ENCODE results near the gene DDX41.
"Not testable (repeated sequence)": the region's sequence is repeated elsewhere in the genome, so short reads cannot be mapped to it uniquely, and the experiment has no call there.

DDX41 gene

DNA sequence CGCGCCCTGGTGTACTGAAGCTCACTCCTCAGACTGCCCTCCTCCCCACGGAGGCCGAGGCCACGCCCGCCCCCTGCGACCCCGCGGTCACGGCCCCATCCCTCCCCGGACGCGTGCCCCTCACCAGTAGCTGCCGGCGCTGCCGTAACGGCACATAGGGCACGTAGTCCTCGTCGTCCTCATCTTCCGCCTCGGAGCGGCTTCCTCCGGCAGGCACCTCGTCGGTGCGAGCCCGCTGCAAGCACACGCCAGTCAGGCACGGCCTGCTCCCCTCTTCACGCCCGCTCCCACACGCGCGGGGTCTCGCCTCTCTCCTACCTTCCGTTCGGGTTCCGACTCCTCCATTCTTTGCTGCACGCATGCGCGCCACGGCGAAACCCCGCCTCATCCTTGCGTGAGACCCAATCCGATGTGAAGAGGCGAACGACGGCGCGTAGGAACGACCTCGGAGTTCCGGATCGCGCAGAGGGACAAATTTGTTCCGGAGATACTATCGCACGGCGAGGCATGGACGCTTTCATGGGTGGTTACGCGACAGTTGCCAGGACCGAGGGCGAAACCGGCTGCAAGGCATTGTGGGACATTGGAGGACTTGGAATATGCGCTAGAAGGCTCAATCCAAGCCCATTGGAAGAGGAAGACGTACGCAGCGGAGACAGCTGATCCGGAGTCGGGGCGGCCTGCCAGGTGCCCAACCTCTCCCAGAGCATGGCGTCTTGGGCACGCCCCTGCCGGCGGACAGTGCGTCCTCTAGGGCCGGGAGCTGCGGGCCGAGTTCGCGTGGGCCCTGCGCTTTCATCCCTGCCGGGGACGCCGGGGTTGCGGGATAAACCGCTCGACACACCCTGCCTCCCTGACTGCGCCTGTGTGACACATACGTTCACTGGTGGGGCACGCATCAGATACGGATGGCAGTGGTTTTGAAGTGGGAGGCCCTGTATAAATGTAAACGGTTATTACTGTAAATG, at the start of gene DDX41:
Gene DDX41 (minus strand): TSS at position 361 of the 968 bp plus-strand sequence. CDS start 16 bp downstream, at position 345.
- peak; percentile 94 to 95 (median 94) for DNase-seq (ENCODE audit: low read depth in 2 of 3, low spot score in 1 of 3)

DNA sequence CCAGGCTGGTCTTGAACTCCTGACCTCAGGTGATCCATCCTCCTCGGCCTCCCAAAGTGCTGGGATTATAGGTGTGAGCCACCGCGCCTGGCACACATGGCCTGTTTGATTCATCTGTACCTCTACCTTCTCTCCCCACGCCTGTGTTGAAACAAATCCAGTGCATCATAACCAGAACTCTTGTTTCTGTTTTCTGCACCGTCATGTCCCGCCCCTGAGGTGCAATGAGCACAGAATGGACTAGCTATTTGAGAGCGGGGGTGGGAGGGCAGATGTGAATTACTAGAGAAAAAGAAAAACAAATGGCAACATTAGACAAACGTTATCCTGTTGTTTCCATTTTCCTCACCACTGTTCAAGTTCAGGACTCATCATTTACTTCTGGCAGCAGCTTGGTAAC, 48.3 kb upstream of the DDX41 start:
- no peak for DNase-seq (ENCODE audit: low read depth in 2 of 3, low spot score in 1 of 3)

DNA sequence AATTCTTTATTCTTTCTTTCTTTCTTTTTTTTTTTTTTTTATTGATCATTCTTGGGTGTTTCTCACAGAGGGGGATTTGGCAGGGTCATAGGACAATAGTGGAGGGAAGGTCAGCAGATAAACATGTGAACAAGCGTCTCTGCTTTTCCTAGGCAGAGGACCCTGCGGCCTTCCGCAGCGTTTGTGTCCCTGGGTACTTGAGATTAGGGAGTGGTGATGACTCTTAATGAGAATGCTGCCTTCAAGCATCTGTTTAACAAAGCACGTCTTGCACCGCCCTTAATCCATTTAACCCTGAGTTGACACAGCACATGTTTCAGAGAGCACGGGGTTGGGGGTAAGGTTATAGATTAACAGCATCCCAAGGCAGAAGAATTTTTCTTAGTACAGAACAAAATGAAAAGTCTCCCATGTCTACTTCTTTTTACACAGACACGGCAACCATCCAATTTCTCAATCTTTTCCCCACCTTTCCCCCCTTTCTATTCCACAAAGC, 42.7 kb upstream of the DDX41 start:
- not testable (repeated sequence) for DNase-seq (ENCODE audit: low read depth in 2 of 3, low spot score in 1 of 3)

DNA sequence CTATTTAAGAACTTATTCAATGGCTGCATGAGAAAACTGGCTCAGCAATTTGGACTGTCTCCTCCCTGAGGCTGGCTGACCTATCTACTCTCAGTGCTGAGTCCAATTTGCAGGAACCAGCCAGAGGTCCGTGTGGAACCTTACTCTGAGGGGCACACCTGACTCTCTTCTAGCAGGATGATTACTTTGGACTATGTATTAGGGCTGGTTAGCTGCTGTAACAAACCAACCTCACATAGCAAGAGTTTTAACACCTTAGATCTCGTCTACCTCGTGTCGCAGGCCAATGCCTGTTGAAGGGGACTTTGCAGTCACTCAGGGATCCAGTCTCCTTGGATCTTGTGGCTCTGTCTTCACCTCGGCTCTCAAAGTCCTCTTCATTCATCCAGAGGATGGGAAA, 41.0 kb upstream of the DDX41 start:
- no peak for DNase-seq (ENCODE audit: low read depth in 2 of 3, low spot score in 1 of 3)

DNA sequence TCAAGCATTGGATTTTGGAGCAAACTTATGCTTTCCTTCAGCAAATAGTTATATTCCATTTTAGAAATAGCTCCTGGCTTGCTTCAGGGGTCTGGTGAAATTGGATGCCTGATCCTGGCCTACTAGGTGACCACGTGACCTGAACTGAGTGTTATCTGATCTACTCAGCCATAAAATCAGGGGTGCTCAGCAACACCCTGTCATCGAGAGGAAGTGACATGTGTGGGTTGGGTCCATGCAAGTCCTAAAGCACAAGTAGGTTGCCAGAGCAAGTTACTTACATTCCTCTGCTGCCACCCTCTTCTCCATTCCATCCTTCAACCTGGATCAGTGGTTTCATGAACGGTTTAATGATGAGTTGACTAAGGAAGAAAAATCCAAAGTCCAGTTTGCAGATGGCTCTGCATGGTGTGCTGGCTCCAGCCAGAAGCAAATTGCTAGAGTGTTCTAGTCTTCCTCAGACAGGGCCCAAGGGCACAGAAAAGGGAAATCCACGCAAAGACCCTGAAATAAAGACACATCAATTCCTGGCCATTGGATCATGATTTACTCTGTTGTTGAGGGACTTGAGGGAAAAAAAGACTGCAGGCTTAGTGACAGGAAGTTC, 40.4 kb upstream of the DDX41 start:
- DNase-seq (ENCODE audit: low read depth in 2 of 3, low spot score in 1 of 3): no peak

DNA sequence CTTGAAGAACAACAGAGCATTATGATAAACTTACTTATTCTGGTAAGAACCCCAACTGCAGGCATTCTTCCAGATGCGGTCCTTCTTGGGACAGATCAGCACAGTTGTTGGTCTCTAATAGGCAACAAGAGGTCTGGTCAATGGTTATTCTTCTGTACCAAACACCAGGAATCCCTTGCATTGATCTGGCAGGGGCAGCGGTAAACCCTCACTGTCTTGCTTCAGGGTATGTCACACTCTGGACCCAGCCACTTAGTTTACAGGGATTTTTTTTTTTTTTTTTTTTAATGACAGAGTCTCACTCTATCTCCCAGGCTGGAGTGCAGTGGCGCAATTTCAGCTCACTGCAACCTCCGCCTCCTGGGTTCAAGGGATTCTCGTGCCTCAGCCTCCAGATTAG, 38.9 kb upstream of the DDX41 start:
- DNase-seq (ENCODE audit: low read depth in 2 of 3, low spot score in 1 of 3): no peak

DNA sequence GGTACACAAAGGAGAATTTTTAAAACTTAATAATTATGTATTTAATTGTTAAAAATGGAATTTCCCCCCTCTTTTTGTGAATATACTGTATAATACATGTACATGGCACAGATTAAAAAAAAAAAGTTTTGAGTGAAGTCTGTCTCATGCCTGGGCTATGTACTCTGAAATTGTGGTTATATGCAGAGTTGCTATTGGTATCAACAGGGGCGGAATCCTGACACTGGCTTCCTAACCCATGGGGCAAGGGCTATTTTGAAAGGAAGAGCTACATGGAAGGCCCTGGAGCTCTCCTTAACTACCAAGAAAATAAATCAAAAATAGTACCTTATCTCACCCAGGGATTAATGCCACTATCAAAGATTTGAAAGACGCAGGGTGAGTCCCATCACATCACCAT, 38.5 kb upstream of the DDX41 start:
- no peak for DNase-seq (ENCODE audit: low read depth in 2 of 3, low spot score in 1 of 3)

DNA sequence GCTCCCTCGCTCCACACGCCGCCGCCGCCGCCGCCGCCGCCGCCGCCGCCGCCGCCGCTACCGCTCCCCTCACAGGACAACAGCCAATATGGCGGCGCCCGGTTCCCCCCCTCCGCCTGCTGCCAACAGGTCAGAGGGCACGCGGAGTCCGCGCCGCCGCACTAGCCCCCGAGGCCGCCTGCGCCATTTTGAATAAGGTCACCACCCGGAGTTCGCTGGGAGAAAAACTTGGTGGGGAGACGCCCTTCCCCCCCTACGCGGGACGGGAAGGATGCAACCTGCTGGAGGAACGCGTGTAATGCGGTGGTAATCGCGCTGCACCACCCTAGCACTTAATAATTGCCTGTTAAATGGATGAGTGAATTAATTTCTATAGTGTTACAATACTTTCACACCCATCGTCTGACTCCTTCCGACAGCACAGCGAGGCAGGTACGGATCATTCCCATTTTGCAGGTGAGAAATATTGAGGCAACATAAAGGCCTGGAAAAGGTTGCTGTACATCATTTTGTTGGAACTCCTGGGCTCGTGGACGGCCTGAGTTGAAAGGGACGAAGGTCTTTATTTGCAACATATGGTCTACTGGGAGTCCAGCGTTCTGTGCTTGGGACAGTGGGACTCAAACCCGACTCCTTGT, 37.8 kb upstream of the DDX41 start, which contains the start of gene FAM193B:
Gene FAM193B (minus strand): TSS at position 90 of the 638 bp plus-strand sequence. CDS start 105 bp downstream, outside the sequence.
- DNase-seq (ENCODE audit: low read depth in 2 of 3, low spot score in 1 of 3): peak; percentile 94 to 96 (median 95)

DNA sequence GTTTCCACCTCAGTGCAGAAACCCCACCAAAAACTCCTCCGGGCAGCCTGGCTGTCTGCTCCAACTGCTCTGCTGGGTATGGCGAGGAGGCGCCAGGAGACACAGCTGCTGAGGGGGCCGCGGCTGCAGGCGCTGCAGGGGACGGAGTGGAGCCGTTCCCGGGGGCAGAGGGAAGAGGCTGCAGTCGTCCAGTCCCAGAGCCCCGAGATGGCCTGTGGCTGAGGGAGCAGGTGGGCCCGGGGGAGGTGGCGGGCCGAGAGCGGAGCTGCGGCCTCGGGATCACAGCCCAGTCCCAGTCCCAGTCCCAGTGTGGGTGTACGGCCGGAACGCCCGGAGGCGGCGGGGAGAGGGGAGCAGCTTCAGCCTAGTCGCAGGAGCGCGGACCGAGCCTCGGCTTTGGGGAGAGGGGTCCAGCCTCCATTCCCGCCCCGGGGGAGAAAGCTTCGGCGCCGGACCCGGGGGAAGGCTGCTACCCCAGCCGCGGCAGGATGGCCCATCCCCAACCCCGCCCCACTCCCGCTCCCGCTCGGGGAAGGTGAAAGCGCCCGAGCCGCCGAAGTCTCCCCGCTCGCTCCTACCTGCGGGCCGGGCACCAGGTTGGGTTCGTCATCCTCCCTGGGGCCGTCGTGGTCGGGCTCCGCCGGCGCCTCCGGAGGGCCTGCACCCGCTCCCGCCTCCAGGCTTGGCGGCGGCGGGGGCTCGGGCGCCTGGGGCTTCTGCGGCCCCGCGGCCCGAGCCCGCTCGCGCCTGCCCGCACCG, 37.1 kb upstream of the DDX41 start:
- peak; percentile 11 to 32 (median 24) for DNase-seq (ENCODE audit: low read depth in 2 of 3, low spot score in 1 of 3)

DNA sequence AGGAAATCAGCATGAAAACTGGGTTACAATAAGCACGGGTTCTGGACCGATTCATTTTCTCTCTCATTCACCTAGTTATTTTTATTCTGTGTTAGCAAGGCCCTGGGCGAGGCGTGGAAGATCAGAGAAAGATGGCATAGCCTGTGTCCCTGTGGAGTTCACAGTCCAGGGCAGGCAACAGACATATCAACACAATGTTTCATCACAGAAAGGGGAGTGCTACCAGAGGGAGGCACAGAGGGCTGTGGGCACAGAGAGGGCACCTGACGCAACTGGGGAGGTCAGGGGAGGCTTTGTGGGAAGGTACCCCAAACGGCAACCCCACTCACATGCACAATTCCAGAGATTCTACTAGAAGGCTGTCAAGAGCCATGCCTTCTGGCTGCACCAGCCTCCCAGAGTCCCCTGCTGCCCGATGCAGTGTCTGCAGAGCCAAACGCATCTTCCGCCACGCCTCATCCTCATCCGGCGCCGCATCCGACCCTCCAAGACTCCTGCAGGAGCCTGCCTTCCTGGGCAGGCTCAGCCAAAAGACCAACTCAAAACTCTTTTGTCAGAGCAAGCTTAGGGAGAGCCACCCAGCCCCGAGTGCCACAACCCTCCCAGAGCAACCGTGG, 36.2 kb upstream of the DDX41 start:
- DNase-seq (ENCODE audit: low read depth in 2 of 3, low spot score in 1 of 3): no peak

DNA sequence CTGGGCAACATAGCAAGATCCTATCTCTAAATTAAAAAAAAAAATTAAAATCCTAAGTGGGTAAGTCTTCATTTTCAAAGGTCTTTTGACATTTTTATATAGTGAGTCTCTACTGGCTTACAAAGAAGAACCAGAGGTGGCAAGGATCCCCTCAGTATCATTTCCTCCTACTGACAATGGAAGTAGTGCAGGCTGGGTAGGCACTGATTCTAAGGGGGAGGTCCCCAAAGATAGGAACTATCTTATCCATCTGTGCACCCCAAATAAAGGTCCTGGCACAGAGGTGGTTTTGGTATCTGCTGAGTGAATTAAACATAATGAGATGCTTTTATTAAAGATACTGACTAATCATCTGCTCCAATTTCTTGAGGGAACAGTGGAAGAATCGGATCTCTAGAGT, 33.4 kb upstream of the DDX41 start:
- no peak for DNase-seq (ENCODE audit: low read depth in 2 of 3, low spot score in 1 of 3)

DNA sequence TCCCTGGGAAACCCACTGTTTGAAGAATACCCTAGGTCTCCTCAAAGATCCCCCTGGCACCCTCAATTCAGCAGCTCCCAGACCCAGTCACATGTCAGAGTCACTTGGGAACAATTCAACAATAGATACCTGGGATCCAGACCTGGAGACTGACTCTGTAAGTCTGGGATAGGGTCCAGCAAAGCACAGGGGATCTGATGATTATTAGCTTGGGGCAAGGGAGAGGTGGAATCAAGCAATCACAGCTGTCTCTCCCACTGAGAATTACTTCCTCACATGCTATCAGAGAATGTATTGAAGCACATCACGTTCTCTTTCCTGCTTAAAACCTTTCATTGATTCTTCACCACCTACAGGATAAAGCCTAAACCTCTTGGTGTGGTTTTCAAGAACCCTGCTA, 31.7 kb upstream of the DDX41 start:
- DNase-seq (ENCODE audit: low read depth in 2 of 3, low spot score in 1 of 3): no peak

DNA sequence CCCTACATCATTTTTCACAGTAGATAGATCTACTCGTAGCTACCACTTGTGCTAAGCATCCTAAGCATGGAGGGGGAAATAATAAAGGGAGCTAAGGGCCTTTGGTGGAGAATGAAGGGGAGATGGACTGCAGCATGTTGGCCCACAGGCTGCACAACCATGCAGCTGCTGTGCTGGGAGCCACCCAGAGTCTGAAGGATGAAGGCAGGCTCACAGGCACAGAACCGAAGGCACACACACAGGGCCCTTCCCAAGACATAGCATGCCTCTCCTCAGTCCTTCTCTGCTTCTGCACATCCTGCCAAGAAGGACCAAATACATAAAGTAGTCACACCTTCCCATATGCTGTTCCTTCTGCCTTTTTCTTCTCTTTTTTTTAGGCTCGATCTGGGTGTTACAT, 31.0 kb upstream of the DDX41 start:
- no peak for DNase-seq (ENCODE audit: low read depth in 2 of 3, low spot score in 1 of 3)

DNA sequence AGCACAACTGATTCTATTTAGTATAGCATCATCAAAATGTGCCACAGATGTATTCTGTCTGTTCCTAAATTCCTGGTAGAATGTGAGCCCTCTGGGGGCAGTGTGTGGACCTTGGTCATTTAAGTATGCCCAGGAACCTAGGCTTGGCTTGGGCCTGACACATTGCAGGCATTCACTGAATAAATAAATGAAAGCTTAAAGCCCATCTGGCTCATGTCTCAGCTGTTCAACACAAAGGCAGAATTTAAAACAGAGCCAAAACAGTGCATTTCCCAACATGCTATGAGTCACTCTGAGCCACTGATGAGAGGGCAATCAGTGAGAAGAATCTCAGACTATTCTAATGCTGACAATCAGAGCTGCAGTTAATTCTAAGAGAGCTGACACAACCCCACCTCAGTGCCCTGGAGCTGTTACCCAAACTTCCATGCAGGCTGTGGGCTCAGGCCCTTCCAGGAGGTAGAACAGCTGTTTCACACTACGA, 29.5 kb upstream of the DDX41 start:
- no peak for DNase-seq (ENCODE audit: low read depth in 2 of 3, low spot score in 1 of 3)

DNA sequence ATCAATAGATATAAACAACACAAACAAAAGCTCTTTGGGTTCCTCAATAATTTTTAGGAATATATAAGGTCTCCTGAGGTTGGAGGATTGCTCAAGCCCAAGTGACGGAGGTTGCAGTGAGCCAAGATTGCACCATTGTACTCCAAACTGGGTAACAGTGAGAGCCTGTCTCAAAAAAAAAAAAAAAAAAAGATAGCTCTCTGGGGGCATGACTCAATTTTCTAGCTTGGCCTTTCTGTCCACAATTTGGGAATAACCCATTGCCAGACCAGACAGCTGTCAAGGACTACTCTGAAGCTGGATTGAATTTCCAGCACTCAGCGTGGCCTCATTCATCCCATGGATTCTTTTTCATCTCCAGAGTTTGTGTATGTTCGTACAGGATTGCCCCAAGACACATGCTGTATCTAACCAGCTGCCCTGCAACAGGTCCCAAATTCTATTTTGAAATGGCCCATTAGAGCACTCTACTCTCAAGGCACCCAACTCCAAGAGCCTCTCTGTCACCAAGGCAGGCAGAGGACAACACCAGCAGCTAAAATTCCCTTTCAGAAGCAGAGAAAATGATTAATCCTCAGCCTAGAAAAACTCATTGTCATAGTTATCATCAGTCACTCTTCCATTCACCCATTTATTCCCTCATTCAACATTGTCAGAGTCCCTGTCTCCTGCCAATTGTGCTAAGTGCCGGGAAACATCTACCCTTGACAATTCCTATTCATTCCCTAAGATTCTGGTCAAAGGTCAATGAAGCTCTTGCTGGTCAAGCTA, 28.9 kb upstream of the DDX41 start:
- no peak for DNase-seq (ENCODE audit: low read depth in 2 of 3, low spot score in 1 of 3)

DNA sequence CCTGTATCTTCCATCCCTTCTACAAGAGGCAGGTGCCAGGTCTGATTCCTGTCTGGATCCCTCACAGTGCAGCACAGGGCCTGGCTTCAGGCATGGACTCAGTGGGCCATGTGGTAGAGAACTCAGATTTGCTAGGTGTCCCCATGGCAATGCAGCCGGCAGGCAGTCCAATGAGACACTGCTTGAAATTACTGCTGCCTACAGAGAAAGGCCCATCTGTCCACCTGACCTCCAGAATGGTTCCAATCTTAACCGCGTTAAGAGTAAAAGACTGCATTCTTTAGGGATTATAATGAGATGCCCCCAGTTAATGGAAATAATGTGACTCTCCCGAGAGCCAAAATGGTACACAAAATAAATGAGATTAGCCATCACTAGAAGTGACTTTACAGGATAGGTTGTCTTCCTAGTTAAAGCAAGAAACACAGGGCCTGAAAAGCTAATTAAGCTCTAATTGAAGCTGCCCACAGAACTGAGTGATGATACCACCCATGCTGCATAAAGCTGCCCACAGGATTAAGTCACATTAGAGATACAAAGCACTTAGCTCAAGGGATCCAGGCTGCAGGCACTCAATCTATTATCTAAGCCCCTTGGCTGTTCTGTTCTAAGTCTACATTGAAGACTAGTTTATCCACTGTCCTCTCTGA, 26.2 kb upstream of the DDX41 start:
- DNase-seq (ENCODE audit: low read depth in 2 of 3, low spot score in 1 of 3): no peak

DNA sequence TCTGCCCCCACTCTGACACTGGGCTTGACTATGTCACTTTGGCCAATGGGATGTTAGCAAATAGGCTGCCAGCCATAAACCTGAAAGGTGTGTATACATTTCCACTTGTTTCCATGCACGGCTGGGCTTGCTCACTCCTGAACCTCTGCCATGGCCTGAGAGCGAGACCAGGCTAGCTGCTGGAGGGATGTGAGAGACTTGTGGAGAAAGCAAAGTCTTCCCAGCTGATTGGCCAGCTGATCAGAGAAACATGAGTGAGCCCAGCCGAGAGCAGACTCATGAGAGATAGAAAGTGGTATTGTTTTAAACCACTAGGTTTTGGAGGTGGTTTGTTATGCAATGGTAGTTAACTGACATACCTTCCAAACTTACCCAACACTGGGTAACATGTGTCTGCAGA, 23.7 kb upstream of the DDX41 start:
- no peak for DNase-seq (ENCODE audit: low read depth in 2 of 3, low spot score in 1 of 3)

DNA sequence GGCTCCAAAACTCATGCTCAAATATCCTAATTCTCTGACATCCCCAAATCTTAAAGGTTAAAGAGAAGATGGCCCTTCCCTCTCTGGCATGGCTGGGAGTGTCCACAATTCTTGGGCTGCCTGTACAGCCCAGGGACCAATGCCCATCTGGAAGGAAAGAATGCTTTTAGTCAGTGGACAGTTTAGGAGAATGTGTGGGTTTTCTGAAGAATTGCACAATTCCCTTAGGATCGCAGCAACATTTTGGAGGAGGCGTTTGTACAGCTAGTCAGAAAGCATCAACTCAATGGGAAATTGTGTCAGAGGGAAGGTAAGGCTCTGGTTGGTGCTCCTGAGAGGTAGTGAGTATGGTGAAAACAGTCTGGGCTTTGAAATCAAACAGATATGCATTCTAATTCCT, 22.6 kb upstream of the DDX41 start:
- DNase-seq (ENCODE audit: low read depth in 2 of 3, low spot score in 1 of 3): no peak

DNA sequence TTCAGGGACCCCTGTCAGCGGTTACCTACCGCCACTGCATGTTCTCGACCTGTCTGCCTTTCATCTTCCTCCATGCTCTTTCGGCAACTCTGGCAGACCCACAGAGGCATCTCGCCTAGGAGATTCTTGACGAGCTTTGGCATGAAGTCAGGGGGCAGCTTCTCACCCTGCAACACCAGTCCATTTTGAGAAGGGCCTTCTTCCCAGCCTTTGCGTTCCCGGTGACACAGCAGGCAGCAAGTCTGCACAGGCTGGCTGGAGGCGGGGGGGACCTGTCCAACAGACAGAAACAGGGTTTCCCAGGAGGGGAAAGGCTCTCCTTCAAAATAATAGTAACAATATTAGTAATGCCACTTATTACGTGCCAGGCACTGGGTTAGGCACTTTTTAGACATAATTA, 22.1 kb upstream of the DDX41 start:
- no peak for DNase-seq (ENCODE audit: low read depth in 2 of 3, low spot score in 1 of 3)

Measured in stimulated activated CD4-positive, alpha-beta T cell treated with anti-CD3 and anti-CD28 coated beads, Interleukin-12 subunit alpha, Interleukin-12 subunit beta, amount 100 ng/mL, for 48 hours (primary cell).